Measurements from ENCODE around the gene GPR139.

GRCh38 chr16:19991614-19992013 lies 82.1 kb downstream of the GPR139 start:
- no peak for TF ChIP-seq CTCF (conservative IDR thresholded peaks at IDR 0.05)
- no peak for TF ChIP-seq EZH2 (IDR thresholded peaks at IDR 0.05; ENCODE audit: low read depth)
